ENCODE measurements around the gene ANGEL1.

The ANGEL1 gene

DNA sequence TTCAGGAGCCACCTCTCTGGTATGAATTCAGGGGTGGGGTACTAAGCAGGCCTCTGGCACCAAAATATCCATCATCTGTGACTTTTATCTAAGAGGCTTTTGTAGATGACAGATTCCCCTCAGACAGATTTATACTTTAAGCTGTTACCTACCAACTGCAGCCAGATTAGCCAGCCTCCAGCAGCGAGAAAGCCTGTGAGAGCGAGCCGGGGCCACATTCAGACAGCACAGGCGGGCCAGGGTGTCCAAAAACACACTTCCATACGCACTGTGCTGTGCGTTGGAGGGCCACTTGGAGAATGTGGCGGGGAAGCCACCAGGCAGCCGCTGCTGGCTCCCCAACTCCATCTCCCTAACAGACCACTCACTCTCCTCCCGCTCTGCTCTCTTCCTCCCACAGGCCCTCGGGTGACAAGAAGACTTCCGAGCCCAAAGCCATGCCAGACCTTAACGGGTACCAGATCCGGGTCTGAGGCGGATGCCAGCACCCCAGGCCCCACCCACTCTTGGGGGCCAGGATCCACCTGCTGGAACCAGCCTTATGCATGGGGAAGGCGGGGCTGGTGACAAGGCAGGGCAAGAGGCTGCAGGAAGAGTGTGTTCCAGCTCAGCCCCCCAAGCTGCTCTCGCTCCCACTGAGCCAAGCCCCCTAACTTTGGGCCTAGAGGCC is 34.0 kb downstream of the ANGEL1 start:
- no peak for DNase-seq (ENCODE audit: low read depth in 2 of 2)

DNA sequence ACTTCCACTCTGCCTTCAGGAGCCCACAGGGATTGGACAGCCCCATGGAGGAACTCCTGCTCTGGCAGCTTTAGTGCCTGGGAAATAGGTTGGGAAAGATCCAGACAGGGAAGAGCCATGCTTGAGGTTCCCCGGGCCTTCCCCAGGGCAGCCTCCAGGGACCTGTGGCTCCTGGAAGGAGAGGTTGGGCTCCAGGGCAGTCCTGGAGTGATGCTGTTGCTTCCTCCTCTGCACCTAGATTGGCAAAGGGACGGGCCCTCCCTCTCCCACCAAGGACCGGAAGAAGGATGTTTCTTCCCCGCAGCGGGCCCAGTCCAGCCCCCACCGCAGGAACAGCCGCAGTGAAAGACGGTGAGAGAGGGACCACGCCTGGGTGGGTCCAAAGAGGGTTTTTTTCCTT is 35.0 kb downstream of the ANGEL1 start:
- DNase-seq (ENCODE audit: low read depth in 2 of 2), result no peak

DNA sequence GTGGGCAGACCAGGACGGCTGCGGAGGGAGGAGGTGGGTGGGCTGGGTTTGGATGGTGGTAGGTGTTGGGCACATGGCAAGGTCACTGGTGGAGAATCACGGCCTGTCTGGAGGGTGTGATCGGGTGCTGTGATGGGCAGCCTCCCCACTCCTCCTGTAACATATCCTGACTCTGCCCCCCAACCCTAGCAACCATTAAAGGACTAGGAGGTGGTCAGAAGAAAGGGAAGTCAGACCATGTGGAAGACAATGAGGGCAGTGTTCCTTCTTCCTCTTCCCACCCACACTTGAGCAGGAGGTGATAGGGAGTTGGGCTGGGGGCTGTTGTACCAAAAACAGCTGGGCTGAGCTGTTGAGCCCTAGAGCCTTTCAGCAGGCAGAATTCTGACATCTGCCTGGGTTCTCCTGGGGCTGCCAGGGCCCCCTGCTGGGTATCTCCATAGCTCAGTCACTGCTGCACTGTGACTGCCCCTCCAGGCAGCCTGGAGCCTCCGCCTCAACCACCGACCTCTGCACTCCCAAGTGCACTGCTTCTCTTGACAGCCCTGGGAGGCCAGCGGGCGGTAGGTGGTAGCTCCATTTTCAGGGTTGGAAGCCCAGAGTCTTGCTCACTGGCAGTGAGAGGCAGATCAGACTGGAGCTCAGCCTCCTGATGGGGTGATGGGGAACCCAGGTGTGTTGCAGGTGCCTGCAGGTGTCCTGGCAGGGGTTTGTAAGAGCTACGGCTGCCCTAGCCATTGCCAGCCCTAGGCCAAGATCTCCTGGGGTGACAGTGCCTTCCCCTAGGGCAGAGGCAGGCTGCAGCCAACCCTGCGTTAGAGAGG is 36.0 kb downstream of the ANGEL1 start:
- no peak for DNase-seq (ENCODE audit: low read depth in 2 of 2)

DNA sequence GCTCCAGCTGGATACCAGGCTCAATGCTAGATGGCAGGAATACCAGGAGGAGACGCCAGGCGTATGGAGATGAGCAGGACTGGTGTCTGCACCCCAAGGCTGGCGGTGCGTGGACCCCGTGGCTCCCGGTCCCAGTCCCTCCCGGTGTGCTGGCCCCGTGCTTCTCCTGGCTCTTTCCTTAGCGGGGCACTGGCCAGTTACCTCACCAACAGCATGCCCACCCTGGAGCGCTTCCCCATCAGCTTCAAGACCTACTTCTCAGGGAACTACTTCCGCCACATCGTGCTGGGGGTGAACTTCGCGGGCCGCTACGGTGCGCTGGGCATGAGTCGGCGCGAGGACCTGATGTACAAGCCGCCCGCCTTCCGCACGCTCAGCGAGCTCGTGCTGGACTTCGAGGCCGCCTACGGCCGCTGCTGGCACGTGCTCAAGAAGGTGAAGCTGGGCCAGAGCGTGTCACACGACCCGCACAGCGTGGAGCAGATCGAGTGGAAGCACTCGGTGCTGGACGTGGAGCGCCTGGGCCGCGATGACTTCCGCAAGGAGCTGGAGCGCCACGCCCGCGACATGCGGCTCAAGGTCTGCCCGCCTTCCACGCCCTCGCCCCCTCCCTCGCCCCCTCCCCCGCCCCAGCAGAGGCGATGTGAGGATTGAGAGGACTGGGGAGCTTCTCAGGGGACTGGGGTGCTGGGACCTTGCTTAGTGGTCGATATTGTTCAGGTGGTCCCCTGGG is 36.8 kb downstream of the ANGEL1 start:
- no peak for DNase-seq (ENCODE audit: low read depth in 2 of 2)

DNA sequence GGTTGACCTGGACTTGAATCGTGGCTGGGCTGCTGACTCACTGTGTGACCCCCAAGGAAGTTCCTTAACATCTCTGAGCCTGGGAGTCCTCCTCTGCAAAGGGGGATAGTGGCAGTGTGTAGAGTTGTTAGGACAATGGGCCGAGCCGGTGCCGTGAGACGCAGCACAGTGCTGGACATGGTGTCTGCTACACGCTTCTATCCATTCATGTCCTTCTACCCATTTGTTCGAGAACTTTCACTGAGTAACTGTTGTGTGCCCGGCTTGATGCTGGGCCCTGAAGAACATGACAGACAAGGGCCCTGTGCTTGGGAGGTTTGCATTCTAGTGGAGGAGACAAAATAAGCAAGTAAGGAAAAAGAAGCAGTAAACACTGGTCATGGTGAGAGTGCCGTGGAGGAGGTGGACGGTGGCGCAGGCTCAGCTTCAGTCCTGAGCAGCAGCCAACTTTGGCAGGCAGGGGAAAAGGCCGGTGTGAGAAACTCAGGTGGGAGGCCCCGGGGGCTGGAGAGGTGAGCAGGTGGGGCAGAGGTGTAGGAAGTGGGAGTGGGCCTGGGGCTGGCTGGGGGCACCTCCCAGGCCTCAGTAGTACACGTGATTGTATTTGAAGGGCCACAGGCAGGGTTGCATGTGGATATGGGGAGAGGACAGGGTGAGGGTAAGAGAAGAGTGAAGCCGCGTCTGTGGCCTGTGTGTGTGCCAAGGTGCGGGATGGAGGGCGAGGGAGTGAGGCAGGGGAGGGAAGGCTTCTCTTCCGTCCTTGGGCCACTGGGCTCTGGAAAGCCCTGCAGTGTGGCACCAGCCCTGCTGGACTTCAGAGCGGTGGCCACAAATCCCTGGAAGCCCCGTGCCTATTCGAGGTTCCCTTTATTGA is 37.6 kb downstream of the ANGEL1 start:
- no peak for DNase-seq (ENCODE audit: low read depth in 2 of 2)

DNA sequence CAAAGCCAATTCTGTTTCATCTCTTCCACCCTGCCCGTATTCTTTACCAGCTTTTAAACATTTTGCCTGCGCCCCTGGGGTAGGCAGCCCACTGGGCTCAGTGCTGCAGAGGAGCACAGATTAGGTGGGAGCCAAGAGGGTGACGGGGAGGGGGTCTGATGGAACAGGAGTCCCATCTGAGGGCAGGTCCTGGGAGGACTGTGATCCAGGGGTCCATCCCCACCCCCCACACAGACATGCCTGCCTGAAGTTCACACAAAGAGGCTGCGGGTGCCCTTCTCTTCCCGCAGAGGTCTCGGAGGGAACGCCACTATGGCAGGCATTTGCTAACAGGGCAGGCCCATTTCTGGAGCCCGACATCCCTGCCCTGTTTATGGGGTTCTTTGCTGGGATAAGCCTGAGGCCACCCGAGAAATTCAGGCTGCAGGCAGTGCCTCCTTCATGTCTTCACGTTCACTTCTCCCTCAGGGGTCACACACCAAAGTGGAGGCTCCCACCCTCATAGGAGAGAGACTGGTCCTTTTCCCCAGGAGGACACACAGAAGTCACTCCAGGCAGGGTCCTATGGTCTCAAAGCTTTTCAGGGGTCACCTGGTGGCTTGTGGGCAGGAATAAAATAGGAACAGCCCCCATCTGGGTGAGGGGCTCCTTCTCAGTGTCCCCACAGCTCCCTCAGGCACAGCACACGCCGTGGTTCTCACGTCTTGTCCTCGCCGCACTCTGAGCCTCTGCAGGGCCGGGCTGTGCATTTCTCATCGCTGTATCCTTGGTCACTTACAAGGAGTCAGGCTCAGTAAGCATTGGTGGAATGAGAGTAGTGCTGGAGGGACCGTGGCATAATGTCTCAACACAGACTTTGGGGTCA is 38.5 kb downstream of the ANGEL1 start:
- DNase-seq (ENCODE audit: low read depth in 2 of 2), result no peak

DNA sequence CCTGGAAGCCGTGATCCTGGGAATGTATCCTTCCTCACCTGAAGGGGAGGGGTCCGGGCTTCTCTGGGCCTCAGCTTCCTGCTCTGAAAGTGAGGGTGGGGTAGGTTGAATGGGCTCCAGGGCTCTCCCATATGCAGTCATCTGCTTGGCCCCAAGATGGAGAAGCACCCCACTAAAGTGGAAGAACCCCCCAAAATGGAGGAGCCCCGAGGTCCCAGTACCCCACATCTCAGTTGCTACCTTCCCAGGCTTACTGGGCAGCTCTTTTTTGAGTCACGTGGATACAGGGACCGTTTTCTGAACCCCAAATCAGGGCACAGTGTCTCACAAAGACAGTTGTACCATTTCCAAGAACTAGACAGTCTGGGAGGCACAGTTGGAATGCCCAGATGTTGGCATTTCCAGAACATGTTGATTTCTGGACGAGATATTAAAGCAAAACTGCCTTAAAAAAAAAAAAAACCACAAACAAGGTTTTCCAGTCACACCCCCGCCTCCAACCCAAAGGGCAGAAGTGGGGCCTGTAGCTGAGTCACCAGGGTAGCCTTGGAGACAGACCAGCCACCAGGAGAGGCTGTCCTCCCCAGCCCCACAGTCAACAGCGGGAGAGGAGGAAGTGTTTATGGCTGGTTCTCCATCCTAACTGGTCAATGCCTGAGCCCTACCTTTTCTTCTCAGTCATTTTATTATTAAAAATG is 39.3 kb downstream of the ANGEL1 start:
- DNase-seq (ENCODE audit: low read depth in 2 of 2), result no peak

DNA sequence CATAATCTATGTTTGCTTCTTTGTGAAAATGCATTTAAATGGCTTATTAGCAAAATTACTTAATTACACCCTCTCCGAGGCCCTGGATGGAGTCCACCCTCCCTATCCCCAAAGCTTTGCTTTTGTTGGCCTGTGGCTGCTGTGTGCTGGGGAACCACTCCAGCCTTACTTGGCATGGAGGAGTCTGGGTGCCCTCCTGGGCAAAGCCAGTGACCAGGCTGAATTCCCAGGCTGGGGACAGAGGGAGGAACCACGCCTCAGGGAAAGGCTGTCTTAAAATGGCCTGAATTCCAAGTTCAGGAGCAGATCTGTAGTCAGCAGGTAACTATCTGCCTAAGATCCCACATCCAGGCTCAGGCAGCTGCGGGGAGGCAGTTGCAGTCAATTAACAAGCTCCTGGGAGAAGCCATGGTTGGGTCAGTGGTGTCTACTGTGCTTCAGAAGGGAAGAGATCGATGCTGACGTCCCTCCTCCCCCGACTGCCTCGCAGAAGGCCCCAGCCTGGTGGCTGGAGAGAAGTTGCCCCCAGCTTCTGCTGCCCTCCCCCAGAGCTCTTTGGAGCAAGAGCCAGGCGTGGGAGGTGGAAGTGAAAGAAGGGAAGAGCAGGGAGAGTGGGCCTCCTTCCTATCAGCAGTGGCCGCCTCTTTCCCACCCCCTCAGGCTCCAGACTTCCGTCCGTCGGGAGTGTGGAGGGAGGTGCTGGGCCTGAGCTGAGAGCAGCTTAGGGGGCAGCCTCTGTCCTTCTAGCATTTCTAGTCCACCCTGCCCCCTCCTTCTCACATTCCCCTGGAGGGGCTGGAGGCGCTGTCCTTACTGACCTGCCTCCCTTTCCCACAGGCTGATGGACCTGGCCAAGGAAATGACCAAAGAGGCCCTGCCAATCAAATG is 40.1 kb downstream of the ANGEL1 start:
- no peak for DNase-seq (ENCODE audit: low read depth in 2 of 2)

DNA sequence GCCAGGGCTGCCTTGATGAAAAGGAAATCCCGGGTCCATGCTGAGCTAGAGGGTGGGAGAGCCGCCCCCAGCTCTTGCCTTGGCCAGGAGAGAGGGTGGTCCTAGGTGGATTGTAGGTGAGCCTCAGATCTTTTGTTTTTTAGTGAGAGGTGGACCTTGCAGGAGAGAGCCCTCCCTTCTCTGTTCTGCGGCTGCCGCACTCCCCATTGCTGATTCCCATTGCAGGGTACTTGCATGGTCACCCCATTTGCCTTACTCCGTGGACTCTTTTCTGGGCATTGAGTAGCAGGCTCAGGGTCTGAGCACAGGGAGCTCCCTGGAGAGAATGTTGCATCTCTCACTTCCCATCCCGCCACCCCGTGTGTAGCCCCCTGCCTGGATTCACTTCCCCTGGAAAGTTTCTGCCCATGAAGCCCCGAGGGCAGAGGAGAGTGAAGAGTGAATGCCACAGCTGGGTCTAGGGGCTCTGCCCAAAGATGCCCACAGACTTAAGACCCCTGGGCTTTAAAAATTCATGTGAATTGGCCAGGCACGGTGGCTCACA is 41.2 kb downstream of the ANGEL1 start:
- no peak for DNase-seq (ENCODE audit: low read depth in 2 of 2)

DNA sequence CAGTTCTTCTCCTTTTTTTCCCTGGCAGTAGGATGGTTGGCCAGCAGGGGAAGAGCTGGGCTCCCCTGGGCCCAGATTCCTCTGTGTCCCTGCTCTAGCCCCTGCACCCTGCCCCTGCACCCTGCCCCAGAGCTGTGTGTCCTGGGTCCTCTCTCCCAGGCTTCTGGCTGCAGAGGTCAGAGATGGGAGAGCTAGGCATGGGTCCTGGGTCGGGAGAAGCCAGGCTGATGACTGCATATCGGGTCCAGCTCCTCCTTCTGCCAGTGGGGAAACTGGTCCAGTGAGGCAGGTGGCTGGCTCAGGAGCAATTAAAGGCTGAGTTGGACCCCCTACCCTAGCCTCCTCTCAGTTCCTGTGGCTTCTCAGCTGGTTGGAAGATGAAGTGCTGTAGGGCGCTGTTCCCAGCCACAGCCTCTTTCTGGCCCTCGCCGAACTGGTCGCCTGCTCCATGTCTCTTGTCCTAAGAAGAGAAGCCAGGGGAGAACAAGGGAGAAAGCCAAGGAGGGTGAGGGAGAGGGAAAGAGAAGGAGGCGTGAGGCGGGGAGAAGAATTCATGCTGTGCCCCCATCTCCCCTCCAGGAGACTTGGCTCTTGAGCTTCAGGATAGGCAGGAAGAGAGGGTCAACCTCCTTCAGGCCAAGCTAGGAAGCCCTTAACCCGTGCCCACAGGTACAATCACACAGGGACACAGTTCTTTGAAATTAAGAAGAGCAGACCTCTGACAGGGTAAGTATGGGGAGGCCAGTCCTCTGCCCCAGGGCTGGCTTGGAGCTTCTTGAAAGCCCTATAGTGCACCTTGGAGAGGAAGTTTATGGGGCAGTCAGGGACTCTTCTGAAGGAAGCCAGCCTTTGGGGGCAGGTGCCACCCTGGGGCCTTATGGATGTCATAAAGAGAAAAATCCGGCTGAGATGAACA is 41.9 kb downstream of the ANGEL1 start:
- no peak for DNase-seq (ENCODE audit: low read depth in 2 of 2)

DNA sequence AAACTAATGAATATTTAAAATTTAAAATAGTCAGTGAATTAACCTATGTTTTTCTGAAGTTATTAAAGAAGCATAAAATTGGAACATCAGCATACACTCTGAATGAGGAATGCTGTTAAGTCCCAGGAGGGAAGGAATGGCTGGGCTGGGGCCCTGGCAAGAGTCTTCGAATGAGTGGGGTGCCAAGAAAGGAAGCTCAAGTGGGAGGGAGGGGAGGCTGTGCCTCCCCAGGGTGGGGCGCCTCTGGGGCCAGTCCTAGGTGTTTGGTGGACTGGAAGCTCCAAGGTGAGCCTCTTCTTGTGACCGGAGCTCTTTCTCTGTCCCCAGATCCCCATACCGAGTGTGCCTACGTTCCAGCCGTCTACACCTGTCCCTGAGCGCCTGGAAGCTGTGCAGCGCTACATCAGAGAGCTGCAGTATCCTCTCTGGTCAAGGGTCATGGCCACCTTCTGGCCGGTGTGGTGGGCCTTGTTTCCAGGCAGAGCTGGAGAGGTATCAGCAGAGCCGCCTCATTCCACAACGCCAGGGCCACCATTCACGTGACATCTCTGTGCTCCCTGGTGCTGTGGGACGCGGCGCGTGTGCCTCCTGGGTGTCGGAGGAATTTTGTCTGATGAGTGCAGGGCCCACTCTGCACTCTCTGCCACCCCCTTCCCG is 42.9 kb downstream of the ANGEL1 start:
- DNase-seq (ENCODE audit: low read depth in 2 of 2), result no peak

DNA sequence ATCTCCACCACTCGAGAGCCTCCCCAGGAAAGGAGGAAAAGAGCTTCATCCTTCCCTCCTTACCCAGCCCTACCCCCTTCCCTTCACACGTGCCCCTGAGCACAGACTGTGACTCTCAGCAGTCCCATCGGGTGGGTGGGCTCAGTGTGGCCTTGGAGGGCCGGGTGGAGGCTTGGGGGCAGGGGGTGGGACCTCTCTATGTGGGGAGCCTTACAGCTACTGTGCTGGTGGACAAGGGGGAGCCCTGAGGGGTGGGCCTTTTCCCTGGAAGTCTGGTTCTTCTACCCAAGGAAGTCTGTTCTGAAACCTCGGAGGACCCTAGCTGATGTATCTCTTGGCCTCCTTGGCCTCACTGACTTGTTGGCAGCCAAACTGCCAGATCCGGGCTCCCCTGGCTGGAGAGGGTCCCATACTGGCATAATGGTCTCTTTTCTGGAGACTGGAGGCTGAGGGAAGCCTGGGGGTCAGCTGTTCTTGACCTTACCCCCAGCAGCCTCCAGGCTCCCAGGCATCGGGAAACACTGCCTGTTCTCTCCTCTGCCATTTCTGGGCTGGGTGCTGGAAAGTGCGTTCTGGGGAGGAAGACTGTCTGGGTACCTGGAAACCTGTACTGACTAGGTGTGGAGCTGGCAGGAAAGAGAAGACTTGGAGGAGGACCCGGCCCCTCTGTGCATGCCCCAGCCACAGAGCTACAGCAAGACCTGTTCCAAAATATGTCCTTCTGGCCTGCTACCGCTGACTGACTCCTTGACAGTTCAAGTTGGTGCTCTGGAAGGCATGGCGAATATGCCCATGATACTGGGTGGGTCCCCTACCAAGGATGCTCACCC is 43.8 kb downstream of the ANGEL1 start:
- DNase-seq (ENCODE audit: low read depth in 2 of 2), result no peak

DNA sequence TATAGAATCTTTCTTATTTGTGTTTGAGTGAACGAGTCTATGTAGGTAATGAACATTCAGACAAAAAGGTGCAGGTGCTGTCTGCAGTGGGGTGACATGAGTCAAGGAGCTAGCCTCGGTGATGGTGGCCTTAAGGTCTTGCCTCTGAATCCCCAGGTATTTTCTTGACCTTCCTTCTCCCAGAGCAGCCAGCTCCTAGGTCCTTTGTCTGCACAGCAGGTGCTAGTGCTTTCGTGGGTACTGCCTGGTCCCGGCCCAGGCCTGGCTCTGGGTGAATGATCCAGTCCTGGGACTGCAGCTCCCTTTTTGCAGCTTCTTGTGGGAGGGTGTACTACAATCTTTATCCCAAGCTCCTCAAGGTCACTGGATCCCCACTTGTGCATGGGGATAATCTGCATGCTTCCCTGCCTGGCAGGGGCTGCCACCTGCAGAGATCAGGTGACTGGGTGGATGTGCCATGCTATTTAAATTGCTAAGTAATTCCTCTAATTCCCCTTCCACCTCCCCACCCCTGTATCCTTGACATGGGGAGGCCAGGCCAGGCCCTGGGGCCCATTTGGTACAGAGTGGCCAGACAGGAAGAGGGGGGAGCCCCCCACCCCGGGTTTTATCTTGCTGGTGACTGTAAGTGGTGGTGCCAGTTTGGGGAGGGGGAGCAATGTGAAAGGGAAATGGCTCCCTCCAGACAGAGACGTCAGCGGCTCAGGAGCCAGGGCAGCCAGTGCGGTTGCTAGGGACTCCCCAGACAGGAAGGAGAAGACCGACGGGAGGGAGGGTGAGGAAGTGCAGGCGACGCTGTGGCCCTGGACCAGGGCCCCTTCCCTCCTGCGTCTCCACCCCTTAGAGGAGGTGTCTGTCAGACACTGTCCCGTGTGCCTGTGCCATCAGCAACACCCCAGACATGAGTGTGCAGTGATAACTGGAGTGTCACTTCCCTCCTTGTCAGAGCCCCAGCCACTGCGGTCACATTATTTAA is 44.7 kb downstream of the ANGEL1 start:
- DNase-seq (ENCODE audit: low read depth in 2 of 2), result peak in 1 of 2 experiments; percentile 44

DNA sequence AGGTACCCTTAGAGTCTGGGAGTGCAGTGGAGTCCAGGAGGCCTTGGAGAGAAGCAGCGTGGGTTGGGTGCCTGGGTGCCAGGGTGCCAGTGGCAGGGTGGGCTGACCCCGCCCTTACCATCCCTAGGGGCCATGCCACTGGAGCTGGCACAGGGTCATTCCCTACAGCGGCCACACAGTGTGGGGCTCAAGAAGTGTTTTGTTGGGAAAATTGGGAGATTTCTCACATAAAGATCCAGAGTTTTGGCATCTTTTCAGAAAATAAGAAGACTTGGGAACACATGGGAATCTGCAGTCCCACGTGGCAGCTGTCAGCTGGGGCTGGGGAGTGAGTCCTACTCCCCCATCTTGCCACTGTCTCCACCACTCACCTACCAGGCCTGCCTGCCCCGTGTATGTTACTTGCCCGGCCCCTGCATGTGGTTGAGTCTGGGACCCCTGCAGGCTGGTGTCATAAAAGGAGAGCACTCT is 47.2 kb downstream of the ANGEL1 start:
- no peak for DNase-seq (ENCODE audit: low read depth in 2 of 2)
